Upper lobe of left lung (tissue), 4 donors: ENCODE measurements around the gene PJA1.

Source experiments
- CTCF ChIP-seq, 6 experiments: fragments of 450-650 bp in 4 of 6; fragments of 200-600 bp in 2 of 6; sonication (generic) in 2 of 6; IDR thresholded peaks; one replicate each; pipeline ENCODE4 v1.5.1; 2016 to 2019; ENCODE audit warnings: antibody characterized with exemption in 6 of 6
- EP300 ChIP-seq, 4 donors: sonication (generic); formaldehyde crosslinking; IDR thresholded peaks; one replicate each; pipeline ENCODE4 v1.5.1; 2017; ENCODE audit warnings: antibody characterized with exemption in 4 of 4, control low read depth in 2 of 4

DNA sequence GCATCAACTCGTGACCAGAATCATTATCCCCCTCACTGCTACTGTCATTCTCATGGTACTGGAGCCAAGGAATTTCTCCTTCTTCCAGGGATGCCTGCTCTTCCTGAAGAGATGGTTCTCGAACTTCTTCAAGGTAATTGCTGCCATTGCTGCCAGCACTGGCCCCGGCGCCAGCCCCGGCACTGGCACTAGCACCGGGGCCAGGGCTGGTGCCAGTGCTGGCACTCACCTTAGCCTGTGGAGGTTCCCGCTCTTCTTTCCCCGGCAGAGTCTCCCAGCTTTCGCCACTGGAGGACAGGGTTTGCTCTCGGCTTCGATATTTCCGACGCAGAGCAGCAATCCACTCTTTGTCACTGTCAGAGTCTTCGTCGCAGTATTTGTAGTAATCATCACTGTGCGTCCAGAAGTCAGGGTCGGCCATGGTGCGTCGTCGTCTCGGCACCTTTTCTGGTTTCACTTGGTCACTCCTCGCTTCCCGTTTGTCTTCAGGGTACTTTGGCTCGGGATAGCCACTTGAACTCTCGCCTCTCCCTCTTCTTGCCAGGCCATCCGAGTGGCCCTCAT, 3.4 kb downstream of the PJA1 start:
- TF ChIP-seq EP300 (IDR thresholded peaks at IDR 0.05) (no peak), CTCF (IDR thresholded peaks at IDR 0.05) (no peak)
